Measurements from ENCODE around the gene GRIN2A. TPM values are rescaled to one million over a fixed set of nuclear protein-coding genes. Genes with fewer than 3 reads are reported as not detected.
A peak's percentile ranks its signal among the peaks of the same experiment; 100 is the strongest.

The GRIN2A gene
- total RNA-seq, 1 donor from 2014 or later = 4.1 TPM

DNA sequence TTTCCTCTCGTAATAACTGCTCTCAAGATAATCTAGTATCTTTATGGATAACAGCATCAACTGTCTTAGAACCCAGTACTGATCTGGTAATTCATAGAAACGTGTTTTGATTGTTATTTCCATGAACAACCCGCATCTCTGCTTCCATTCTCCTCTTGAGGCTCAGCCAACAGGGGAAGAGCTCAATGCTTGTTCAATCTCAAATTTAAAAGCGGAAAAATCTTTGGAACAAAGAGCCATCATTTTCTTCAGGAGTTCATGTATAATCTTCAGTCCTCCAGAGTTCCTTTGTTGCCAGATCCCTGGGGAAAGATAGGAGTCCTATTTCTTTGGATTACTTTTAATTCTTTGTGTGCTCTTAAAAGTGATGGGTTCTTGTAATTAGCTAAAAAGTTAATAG, 319.9 kb downstream of the GRIN2A start:
- ATAC-seq (ENCODE audit: poor library complexity) = no peak
- no peak for DNase-seq
- intact Hi-C loops (cut with DNase I) = no loop called here

- no peak for DNase-seq
- intact Hi-C loops (cut with DNase I) = no loop called here
- no peak for ATAC-seq (ENCODE audit: poor library complexity)
Observed at GRCh38 chr16:9860876-9861275, 321.4 kb downstream of the GRIN2A start.

- DNase-seq (no peak), ATAC-seq (ENCODE audit: poor library complexity) (no peak)
- intact Hi-C loops (cut with DNase I) = no loop called here
Observed at GRCh38 chr16:9859701-9860327, 322.4 kb downstream of the GRIN2A start.

GRCh38 chr16:9854675-9855074, 327.6 kb downstream of the GRIN2A start:
- intact Hi-C loops (cut with DNase I) = no loop called here
- peak; percentile 50 for DNase-seq
- ATAC-seq (ENCODE audit: poor library complexity) = peak; percentile 96

- DNase-seq (no peak), ATAC-seq (ENCODE audit: poor library complexity) (no peak)
- intact Hi-C loops (cut with DNase I) = no loop called here
Observed at GRCh38 chr16:9852003-9852402, 330.2 kb downstream of the GRIN2A start.

- intact Hi-C loops (cut with DNase I) = no loop called here
- DNase-seq = no peak
- no peak for ATAC-seq (ENCODE audit: poor library complexity)
Observed at GRCh38 chr16:9850817-9851216, 331.4 kb downstream of the GRIN2A start.

DNA sequence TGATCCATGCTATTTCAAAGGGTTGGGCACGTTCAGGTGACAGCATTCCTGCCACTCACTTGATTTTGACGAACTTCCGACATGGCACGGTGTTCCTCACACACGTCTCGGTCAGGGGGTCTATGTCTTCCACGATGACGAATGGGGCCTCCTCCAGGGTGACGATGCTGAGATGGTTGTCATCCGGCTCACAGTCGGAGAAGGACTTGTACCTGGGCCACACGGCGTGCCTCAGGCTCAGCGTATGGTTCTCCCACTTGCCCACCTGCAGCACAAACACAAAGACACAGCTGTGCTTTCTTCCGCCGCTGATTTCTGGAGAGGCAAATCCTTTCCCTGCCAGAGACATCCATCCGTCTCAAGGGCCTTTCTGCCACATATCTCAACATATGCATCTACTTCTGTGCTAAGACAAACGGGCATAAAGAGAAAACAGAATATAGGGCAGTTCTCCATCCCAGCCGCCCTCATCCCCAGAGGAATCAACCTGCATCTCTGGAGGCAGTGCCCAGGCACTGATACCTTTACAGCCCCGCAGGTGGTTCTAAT, 332.5 kb downstream of the GRIN2A start:
- intact Hi-C loops (cut with DNase I) = no loop called here
- ATAC-seq (ENCODE audit: poor library complexity) = no peak

GRCh38 chr16:9847146-9847545, 335.1 kb downstream of the GRIN2A start:
- no peak for DNase-seq
- intact Hi-C loops (cut with DNase I) = no loop called here
- ATAC-seq (ENCODE audit: poor library complexity) = no peak

More for the DNA sequence above, 332.5 kb downstream of the GRIN2A start:
- no peak for DNase-seq

DNA sequence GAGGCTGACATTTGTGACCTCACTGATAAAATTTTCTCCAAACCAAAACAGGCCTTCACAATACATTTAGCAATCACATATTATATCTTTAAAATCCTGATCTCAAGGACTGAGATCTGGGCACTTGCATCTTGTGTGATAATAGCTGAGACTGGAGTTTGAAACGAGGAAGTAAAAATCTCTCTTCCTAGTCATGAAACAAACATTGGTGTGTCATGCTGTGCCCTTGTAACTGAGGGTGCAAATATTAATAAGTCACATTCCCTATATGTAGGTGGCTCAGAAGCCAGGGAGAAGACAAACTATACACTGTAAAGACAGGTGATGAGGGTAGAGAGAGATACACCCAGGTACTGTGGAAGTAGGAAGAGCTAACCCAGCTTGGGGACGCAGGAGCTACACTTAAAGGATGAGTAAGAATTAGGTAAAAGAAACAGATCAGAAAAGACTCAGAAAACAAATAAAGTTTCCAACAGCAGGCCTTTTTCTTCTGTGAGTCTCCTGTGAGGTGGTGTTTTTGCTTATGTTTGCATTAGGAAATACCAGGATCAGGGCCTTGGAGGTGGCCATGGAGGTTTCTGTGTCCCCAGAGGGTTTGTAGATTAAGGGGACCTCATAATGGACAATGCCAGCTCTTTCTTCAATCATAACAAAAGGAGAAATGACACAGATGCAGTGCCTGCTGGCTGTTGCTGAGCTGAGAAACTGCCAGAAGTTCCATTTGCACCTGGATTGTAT, 335.7 kb downstream of the GRIN2A start:
- intact Hi-C loops (cut with DNase I) = no loop called here
- DNase-seq (no peak), ATAC-seq (ENCODE audit: poor library complexity) (no peak)

- ATAC-seq (ENCODE audit: poor library complexity) (no peak), DNase-seq (no peak)
- intact Hi-C loops (cut with DNase I) = no loop called here
Observed at GRCh38 chr16:9845661-9846361, 336.4 kb downstream of the GRIN2A start.

- no peak for DNase-seq
- ATAC-seq (ENCODE audit: poor library complexity) = no peak
- intact Hi-C loops (cut with DNase I) = no loop called here
Observed at GRCh38 chr16:9844361-9844760, 337.9 kb downstream of the GRIN2A start.

DNA sequence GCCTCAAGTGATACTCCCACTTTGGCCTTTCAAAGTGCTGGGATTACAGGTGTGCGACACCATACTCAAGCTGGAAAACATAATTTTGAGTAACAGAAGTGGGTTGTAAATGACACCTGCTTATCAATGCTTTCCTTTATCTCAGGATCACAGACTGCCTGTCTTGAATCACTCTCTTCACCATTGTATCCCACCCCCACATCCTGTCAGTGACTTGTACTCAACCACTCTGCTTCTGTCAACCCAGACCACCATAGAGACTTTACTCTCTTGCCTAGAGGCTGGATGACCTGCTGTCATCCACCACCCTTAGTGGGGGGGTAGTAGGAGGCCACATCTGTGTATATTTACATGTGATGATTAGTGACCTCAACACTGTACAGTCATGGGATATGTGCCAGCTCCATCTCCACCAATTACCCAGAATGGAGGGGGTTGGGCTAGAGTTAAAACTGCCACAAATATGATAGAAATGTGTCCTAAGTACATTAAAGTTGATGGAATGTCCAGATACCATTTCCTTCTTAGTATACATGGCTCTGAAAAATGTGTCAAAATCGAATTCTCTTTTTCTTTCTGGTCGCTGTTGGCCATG, 338.7 kb downstream of the GRIN2A start:
- no peak for ATAC-seq (ENCODE audit: poor library complexity)
- intact Hi-C loops (cut with DNase I) = no loop called here

DNA sequence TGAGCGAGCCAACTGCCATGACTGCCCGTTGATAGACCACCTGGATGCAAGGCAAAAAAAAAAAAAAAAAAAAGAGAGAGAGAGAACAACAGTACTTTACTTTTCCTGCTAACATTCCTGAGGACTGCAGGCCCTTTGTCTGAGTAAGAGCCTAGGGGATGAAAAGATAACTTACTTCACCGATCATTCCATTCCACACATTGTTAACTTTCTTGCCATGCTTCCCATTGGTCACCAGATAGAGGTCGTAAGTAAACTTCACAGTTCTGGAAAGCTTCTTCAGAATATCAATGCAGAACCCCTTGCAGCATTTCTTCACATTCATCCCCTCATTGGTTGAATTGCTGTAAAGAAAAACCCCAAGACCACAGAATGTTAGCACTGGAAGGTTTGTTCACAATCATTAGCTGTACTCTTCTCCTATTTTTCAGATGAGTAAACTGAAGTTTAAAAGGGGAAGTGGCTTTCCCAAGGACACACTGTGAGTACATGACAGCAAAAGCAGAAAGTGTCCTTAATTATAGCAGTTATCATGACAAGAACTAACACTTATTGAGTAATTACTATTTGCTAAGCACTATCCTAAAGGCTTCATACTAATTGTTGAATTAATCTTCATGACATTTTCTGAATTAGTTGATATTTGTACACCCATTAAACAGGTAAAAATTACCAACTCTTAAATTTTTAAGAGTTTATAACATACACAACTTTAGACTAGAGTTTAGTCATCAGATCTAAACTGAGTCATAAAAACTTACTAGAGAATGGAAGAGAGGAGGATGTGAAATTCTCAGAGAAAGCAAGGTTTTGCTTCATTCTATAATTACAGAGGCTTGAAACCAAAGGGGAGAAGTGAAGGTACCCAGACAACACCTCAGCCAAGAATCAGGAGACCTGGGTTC, 341.2 kb downstream of the GRIN2A start:
- intact Hi-C loops (cut with DNase I) = no loop called here
- ATAC-seq (ENCODE audit: poor library complexity) = no peak
- DNase-seq = no peak

More for the DNA sequence above, 338.7 kb downstream of the GRIN2A start:
- DNase-seq = no peak

DNA sequence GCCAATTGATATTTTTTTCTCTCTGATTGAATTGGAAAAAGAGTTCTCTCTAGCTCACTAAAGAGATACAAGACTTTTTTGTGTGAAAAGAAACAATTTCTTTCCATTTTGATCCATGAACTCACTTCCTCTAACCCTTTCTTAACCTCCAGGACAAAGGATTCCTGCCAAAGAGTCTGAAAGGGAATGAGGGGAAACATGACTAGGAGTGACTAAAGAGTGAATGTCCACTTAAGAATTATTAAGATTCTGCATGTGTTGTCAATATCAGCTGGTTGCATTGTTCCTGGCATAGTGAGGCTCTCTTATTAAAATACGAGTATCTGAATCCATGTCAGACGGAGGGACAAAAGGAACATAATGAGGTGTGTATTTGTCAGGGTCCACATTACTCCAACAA, 344.7 kb downstream of the GRIN2A start:
- DNase-seq = no peak
- ATAC-seq (ENCODE audit: poor library complexity) = no peak
- intact Hi-C loops (cut with DNase I) = no loop called here

- no peak for DNase-seq
- no peak for ATAC-seq (ENCODE audit: poor library complexity)
- intact Hi-C loops (cut with DNase I) = no loop called here
Observed at GRCh38 chr16:9836118-9836736, 346.0 kb downstream of the GRIN2A start.

GRCh38 chr16:9827062-9827752, 355.0 kb downstream of the GRIN2A start:
- intact Hi-C loops (cut with DNase I) = no loop called here
- ATAC-seq (ENCODE audit: poor library complexity) = no peak
- DNase-seq = no peak

- intact Hi-C loops (cut with DNase I) = no loop called here
- no peak for DNase-seq
- no peak for ATAC-seq (ENCODE audit: poor library complexity)
Observed at GRCh38 chr16:9826656-9827055, 355.6 kb downstream of the GRIN2A start.

Measured in Right ventricle myocardium superior (tissue), 1 donor.